Vagina (tissue), 2 donors: ENCODE results near the gene CCDC201. TPM values are rescaled to one million over a fixed set of nuclear protein-coding genes. Genes with fewer than 3 reads are reported as not detected.
"Not testable (repeated sequence)": the region's sequence is repeated elsewhere in the genome, so short reads cannot be mapped to it uniquely, and the experiment has no call there.

ENCODE experiments used
- DNase-seq, 2 donors: peaks; one replicate each; pipeline ENCODE4 v3.0.0-alpha.2; 2017; ENCODE audit errors: extremely low spot score in 2 of 2
- H3K27ac ChIP-seq: fragments of 200-600 bp; sonication (generic); one replicate; pipeline ENCODE4 v1.5.1; 2019
- H3K27me3 ChIP-seq: fragments of 200-600 bp; sonication (generic); one replicate; pipeline ENCODE4 v1.5.1; 2019
- H3K36me3 ChIP-seq, 2 donors: fragments of 200-600 bp; sonication (generic); one replicate each; pipeline ENCODE4 v1.5.1; 2017 to 2019
- H3K4me1 ChIP-seq: fragments of 200-600 bp; sonication (generic); one replicate; pipeline ENCODE4 v1.5.1; 2019
- H3K4me3 ChIP-seq, 2 donors: fragments of 200-600 bp; sonication (generic); 1 replicate in 1 of 2; 2 replicates in 1 of 2; pipeline ENCODE4 v1.5.1; 2016 to 2019
- H3K9me3 ChIP-seq: fragments of 200-600 bp; sonication (generic); one replicate; pipeline ENCODE4 v1.5.1; 2019
- intact Hi-C: fragments of 100-400 bp; cut with DNase I; formaldehyde crosslinking; loops from one replicate; pipeline ENCODE4 v1.15.1; 2023
- total RNA-seq: library from RNA; depleted of rRNA; stranded (reverse); fragments of >200 nt; gene quantifications from one replicate; pipeline ENCODE4 v1.2.3, GENCODE V29; 2016

Gene CCDC201
- total RNA-seq, 1 donor from 2014 or later, result not detected

GRCh38 chr7:45846536-45846935, 26.3 kb downstream of the CCDC201 start:
- H3K4me1 ChIP-seq, H3K27me3 ChIP-seq, H3K36me3 ChIP-seq, H3K27ac ChIP-seq, DNase-seq, H3K4me3 ChIP-seq, H3K9me3 ChIP-seq, intact Hi-C loops: not testable (repeated sequence)

- DNase-seq, H3K36me3 ChIP-seq, H3K27me3 ChIP-seq, H3K4me3 ChIP-seq, H3K4me1 ChIP-seq, H3K27ac ChIP-seq, intact Hi-C loops, H3K9me3 ChIP-seq: not testable (repeated sequence)
Observed at GRCh38 chr7:45841926-45842717, 30.8 kb downstream of the CCDC201 start.

GRCh38 chr7:45838852-45839251, 34.0 kb downstream of the CCDC201 start:
- not testable (repeated sequence) for DNase-seq, H3K4me1 ChIP-seq

GRCh38 chr7:45832433-45833177, 40.3 kb downstream of the CCDC201 start:
- H3K27ac ChIP-seq, H3K27me3 ChIP-seq, intact Hi-C loops, H3K4me1 ChIP-seq, H3K9me3 ChIP-seq, H3K36me3 ChIP-seq, DNase-seq, H3K4me3 ChIP-seq: not testable (repeated sequence)

More at GRCh38 chr7:45838852-45839251, 34.0 kb downstream of the CCDC201 start:
- intact Hi-C loops, H3K4me3 ChIP-seq, H3K9me3 ChIP-seq, H3K27me3 ChIP-seq, H3K36me3 ChIP-seq, H3K27ac ChIP-seq: not testable (repeated sequence)

GRCh38 chr7:45829846-45830245, 43.0 kb downstream of the CCDC201 start:
- H3K9me3 ChIP-seq, DNase-seq, H3K4me3 ChIP-seq, H3K36me3 ChIP-seq, H3K27me3 ChIP-seq, H3K4me1 ChIP-seq, H3K27ac ChIP-seq, intact Hi-C loops: not testable (repeated sequence)

- H3K4me1 ChIP-seq, H3K36me3 ChIP-seq, H3K9me3 ChIP-seq, intact Hi-C loops, H3K4me3 ChIP-seq, DNase-seq, H3K27ac ChIP-seq, H3K27me3 ChIP-seq: not testable (repeated sequence)
Observed at GRCh38 chr7:45827731-45828130, 45.2 kb downstream of the CCDC201 start.

GRCh38 chr7:45826550-45826949, 46.3 kb downstream of the CCDC201 start:
- DNase-seq, H3K4me3 ChIP-seq, intact Hi-C loops, H3K9me3 ChIP-seq, H3K36me3 ChIP-seq, H3K27me3 ChIP-seq, H3K4me1 ChIP-seq, H3K27ac ChIP-seq: not testable (repeated sequence)

GRCh38 chr7:45818763-45819162, 54.1 kb downstream of the CCDC201 start:
- H3K36me3 ChIP-seq, intact Hi-C loops, DNase-seq, H3K4me3 ChIP-seq, H3K27me3 ChIP-seq, H3K27ac ChIP-seq, H3K9me3 ChIP-seq, H3K4me1 ChIP-seq: not testable (repeated sequence)

GRCh38 chr7:45817913-45818312, 55.0 kb downstream of the CCDC201 start:
- DNase-seq, H3K4me3 ChIP-seq, H3K4me1 ChIP-seq, intact Hi-C loops, H3K27ac ChIP-seq, H3K36me3 ChIP-seq, H3K9me3 ChIP-seq, H3K27me3 ChIP-seq: not testable (repeated sequence)

GRCh38 chr7:45817016-45817415, 55.9 kb downstream of the CCDC201 start:
- intact Hi-C loops, H3K27ac ChIP-seq, H3K4me1 ChIP-seq, H3K27me3 ChIP-seq, DNase-seq, H3K4me3 ChIP-seq, H3K36me3 ChIP-seq, H3K9me3 ChIP-seq: not testable (repeated sequence)

- intact Hi-C loops, H3K27ac ChIP-seq, H3K4me1 ChIP-seq, H3K27me3 ChIP-seq, H3K9me3 ChIP-seq, H3K4me3 ChIP-seq, H3K36me3 ChIP-seq, DNase-seq: not testable (repeated sequence)
Observed at GRCh38 chr7:45814216-45815118, 58.4 kb downstream of the CCDC201 start.

GRCh38 chr7:45813771-45814170, 59.1 kb downstream of the CCDC201 start:
- H3K4me3 ChIP-seq, H3K36me3 ChIP-seq, H3K27me3 ChIP-seq, intact Hi-C loops, H3K9me3 ChIP-seq, H3K4me1 ChIP-seq, DNase-seq, H3K27ac ChIP-seq: not testable (repeated sequence)
